PC-3 (cell line): ENCODE results near the gene HYAL2. TPM values are rescaled to one million over a fixed set of nuclear protein-coding genes. Genes with fewer than 3 reads are reported as not detected.

Experiments used
- ATAC-seq: fragments of 200-7000 bp; cut with Tn5 transposase; 2 replicates; pipeline ENCODE4 v1.9.1; 2020; ENCODE audit warnings: mild to moderate bottlenecking, moderate library complexity
- BruUV-seq: library from RNA; stranded (reverse); fragments of 400-500 nt; replicated peaks from 2 replicates; lab custom pipeline; 2021; lab: Mats Ljungman, UMichigan
- CTCF ChIA-PET: fragments of 300-600 bp; sonication (Branson Sonifier 250); formaldehyde crosslinking; loops from one replicate; lab custom pipeline; 2022; ENCODE audit warnings: antibody characterized with exemption; lab: Charles Lee
- POLR2A ChIA-PET: fragments of 300-600 bp; sonication (Branson Sonifier 250); formaldehyde crosslinking; loops from one replicate; lab custom pipeline; 2022; ENCODE audit warnings: antibody characterized with exemption; ENCODE audit not compliant: unreplicated experiment; lab: Charles Lee
- DNase-seq: peaks from one replicate; pipeline ENCODE4 v3.0.0-alpha.2; 2015
- H2AFZ ChIP-seq: fragments of 300-600 bp; sonication (generic); 2 replicates; pipeline ENCODE4 v1.6.0; 2016; ENCODE audit warnings: antibody characterized with exemption, low read length
- H3F3A ChIP-seq: fragments of 300-600 bp; sonication (generic); one replicate; pipeline ENCODE4 v1.6.0; 2017; ENCODE audit warnings: antibody characterized with exemption, low read length, control low read depth, mild to moderate bottlenecking; ENCODE audit not compliant: unreplicated experiment
- H3K27ac ChIP-seq: fragments of 300-600 bp; sonication (generic); 2 replicates; pipeline ENCODE4 v1.5.1; 2016; ENCODE audit warnings: mild to moderate bottlenecking, low read length
- H3K27me3 ChIP-seq: fragments of 300-600 bp; sonication (generic); 2 replicates; pipeline ENCODE4 v1.6.1; 2016; ENCODE audit warnings: low read length, mixed read lengths
- H3K36me3 ChIP-seq: fragments of 300-600 bp; sonication (generic); 2 replicates; pipeline ENCODE4 v1.6.1; 2016; ENCODE audit warnings: low read depth, mixed run types, low read length, mixed read lengths
- H3K4me1 ChIP-seq: fragments of 300-600 bp; sonication (generic); 2 replicates; pipeline ENCODE4 v1.5.1; 2016; ENCODE audit warnings: low read length; ENCODE audit not compliant: insufficient read depth
- H3K4me2 ChIP-seq: fragments of 300-600 bp; sonication (generic); 2 replicates; pipeline ENCODE4 v1.6.0; 2016; ENCODE audit warnings: low read length
- H3K4me3 ChIP-seq: fragments of 300-600 bp; sonication (generic); 2 replicates; pipeline ENCODE4 v1.5.1; 2016; ENCODE audit warnings: mild to moderate bottlenecking, low read length, mixed read lengths
- H3K79me2 ChIP-seq: fragments of 300-600 bp; sonication (generic); 2 replicates; pipeline ENCODE4 v1.6.1; 2017; ENCODE audit warnings: low read length, mixed read lengths
- H3K9ac ChIP-seq: fragments of 300-600 bp; sonication (generic); 2 replicates; pipeline ENCODE4 v1.6.0; 2016; ENCODE audit warnings: mild to moderate bottlenecking, low read length
- H3K9me2 ChIP-seq: fragments of 300-600 bp; sonication (generic); replicated peaks from 2 replicates; pipeline ENCODE4 v1.6.1; 2016; ENCODE audit warnings: mixed run types, low read length, mixed read lengths
- H3K9me3 ChIP-seq: fragments of 300-600 bp; sonication (generic); 2 replicates; pipeline ENCODE4 v1.6.1; 2016; ENCODE audit warnings: low read length, mixed read lengths
- H4K20me1 ChIP-seq: fragments of 300-600 bp; sonication (generic); 2 replicates; pipeline ENCODE4 v1.6.1; 2016; ENCODE audit warnings: low read length, mixed read lengths
- CTCF ChIP-seq: fragments of 300-600 bp; sonication (generic); conservative IDR thresholded peaks from 2 replicates; pipeline ENCODE4 v1.5.1; 2017; ENCODE audit warnings: antibody characterized with exemption, low read depth, mild to moderate bottlenecking, low read length
- EZH2 ChIP-seq: fragments of 300-600 bp; sonication (generic); IDR thresholded peaks from one replicate; pipeline ENCODE4 v1.6.1; 2017; ENCODE audit warnings: antibody characterized with exemption, mild to moderate bottlenecking, low read length; ENCODE audit not compliant: unreplicated experiment
- EZH2phosphoT487 ChIP-seq: fragments of 300-600 bp; sonication (generic); IDR thresholded peaks from 2 replicates; pipeline ENCODE4 v1.6.1; 2018; ENCODE audit warnings: mild to moderate bottlenecking, antibody characterized with exemption, low read length, borderline replicate concordance
- intact Hi-C: fragments of 100-400 bp; cut with micrococcal nuclease; formaldehyde crosslinking; loops from 2 replicates; pipeline ENCODE4 v1.9.0; 2023
- total RNA-seq: library from RNA; depleted of rRNA; stranded (reverse); fragments of >200 nt; gene quantifications from 2 replicates; pipeline ENCODE4 v1.2.3, GENCODE V29; 2014; rRNA removed

The HYAL2 gene
- total RNA-seq, 1 experiment from 2014 or later = 97.8 TPM

GRCh38 chr3:50268703-50269451 lies 53.7 kb downstream of the HYAL2 start, which contains the start of gene SEMA3B:
Gene SEMA3B (plus strand): TSS chr3:50269147. CDS start chr3:50269241, 94 bp downstream.
- CTCF ChIA-PET = interaction anchor here (0.6 to 1.0 kb wide), 3 partner anchors 9 to 33 kb away, joined by 3 to 8 read pairs (median 4); partner anchors contain the start of gene GNAI2
- Histone ChIP-seq H3K4me1 (peaks cover 63% of the 10 kb centered on the region), H3F3A (no peaks in the 10 kb centered on the region), H3K4me2 (peak within 1 kb of the TSS; percentile 83), H3K36me3 (no peaks in the 10 kb centered on the region), H3K79me2 (0 out of 2 replicates have a peak, but pooled peaks cover 3% of the 10 kb centered on the region), H3K9ac (peak within 1 kb of the TSS; percentile 60), H2AFZ (peak within 1 kb of the TSS; percentile 13; the same call in 1 of the 2 replicates), H3K27me3 (no peaks in the 10 kb centered on the region), H3K9me3 (no peaks in the 10 kb centered on the region), H3K4me3 (peak within 1 kb of the TSS; percentile 55), H3K27ac (peak within 1 kb of the TSS; percentile 75), H3K9me2 (no peaks in the 10 kb centered on the region), H4K20me1 (no peaks in the 10 kb centered on the region)
- DNase-seq = peak; percentile 91
- peak; percentile 63 for ATAC-seq
- TF ChIP-seq EZH2 (no peak), CTCF (no peak), EZH2phosphoT487 (no peak)
- intact Hi-C loops = loop anchor here (1.0 kb wide), 1 partner anchor 9 kb away; no protein-coding TSS in a partner anchor
- POLR2A ChIA-PET = no interaction called here
- no TSS peak for BruUV-seq

GRCh38 chr3:50268276-50268675 lies 54.3 kb downstream of the HYAL2 start:
- H2AFZ ChIP-seq = no peak overlapping the region
- H3K27ac ChIP-seq = peak overlapping the region; percentile 53
- DNase-seq = no peak
- H3K27me3 ChIP-seq = no peaks in the 10 kb centered on the region
- CTCF ChIA-PET = no interaction called here
- no peak overlapping the region for H3K9ac ChIP-seq
- H3K79me2 ChIP-seq = 0 out of 2 replicates have a peak, but pooled peaks cover 3% of the 10 kb centered on the region
- H3K4me3 ChIP-seq = no peak overlapping the region
- no peaks in the 10 kb centered on the region for H3K36me3 ChIP-seq
- peaks cover 62% of the 10 kb centered on the region for H3K4me1 ChIP-seq
- peak overlapping the region; percentile 83; the same call in 1 of the 2 replicates for H3K4me2 ChIP-seq
- H4K20me1 ChIP-seq = no peaks in the 10 kb centered on the region
- no TSS peak for BruUV-seq
- POLR2A ChIA-PET = no interaction called here
- no peaks in the 10 kb centered on the region for H3K9me3 ChIP-seq
- H3F3A ChIP-seq = no peaks in the 10 kb centered on the region
- H3K9me2 ChIP-seq = no peaks in the 10 kb centered on the region
- no peak for TF ChIP-seq EZH2phosphoT487
- no peak for TF ChIP-seq EZH2
- no peak for TF ChIP-seq CTCF
- intact Hi-C loops = loop anchor here (1.0 kb wide), 1 partner anchor 8 kb away; no protein-coding TSS in a partner anchor
- ATAC-seq = no peak

Other genes with a start within 250 kb of the HYAL2 start
- 105 and 128 TPM in 2 replicates for gene RBM5, start 233.8 kb downstream of the HYAL2 start, total RNA-seq
- gene SEMA3F, start 167.4 kb downstream of the HYAL2 start, total RNA-seq = 47.3 and 50.5 TPM in 2 replicates
- gene GNAT1, start 131.1 kb downstream of the HYAL2 start, total RNA-seq = 0.22 TPM in 1 of 2 replicates, not detected in the other
- gene SLC38A3, start 117.5 kb downstream of the HYAL2 start, total RNA-seq = 0.17 and 3.3 TPM in 2 replicates
- gene GNAI2, start 86.5 kb downstream of the HYAL2 start, total RNA-seq = 221 and 254 TPM in 2 replicates
- gene SEMA3B, start 53.6 kb downstream of the HYAL2 start, total RNA-seq = 40.1 and 63.9 TPM in 2 replicates
- not detected in 2 replicates for gene LSMEM2, start 43.7 kb downstream of the HYAL2 start, total RNA-seq
- gene IFRD2, start 30.3 kb downstream of the HYAL2 start, total RNA-seq = 223 and 300 TPM in 2 replicates
- 13.2 and 20.8 TPM in 2 replicates for gene HYAL3, start 23.3 kb downstream of the HYAL2 start, total RNA-seq
- gene NAA80, start 23.3 kb downstream of the HYAL2 start, total RNA-seq = 8.7 and 16.6 TPM in 2 replicates
- gene HYAL1, start 19.2 kb downstream of the HYAL2 start, total RNA-seq = 0.23 and 1.3 TPM in 2 replicates
- 143 and 156 TPM in 2 replicates for gene TUSC2, start 5.5 kb upstream of the HYAL2 start, total RNA-seq
- 20.0 and 21.4 TPM in 2 replicates for gene RASSF1, start 18.1 kb upstream of the HYAL2 start, total RNA-seq
- 1.6 and 3.9 TPM in 2 replicates for gene ZMYND10, start 23.0 kb upstream of the HYAL2 start, total RNA-seq
- gene NPRL2, start 28.0 kb upstream of the HYAL2 start, total RNA-seq = 40.9 and 56.9 TPM in 2 replicates
- 37.1 and 44.3 TPM in 2 replicates for gene CYB561D2, start 28.1 kb upstream of the HYAL2 start, total RNA-seq
- 54.9 and 56.6 TPM in 2 replicates for gene TMEM115, start 36.8 kb upstream of the HYAL2 start, total RNA-seq
- 0.17 and 0.44 TPM in 2 replicates for gene CACNA2D2, start 180.9 kb upstream of the HYAL2 start, total RNA-seq
- 31.2 and 33.9 TPM in 2 replicates for gene C3orf18, start 245.0 kb upstream of the HYAL2 start, total RNA-seq
- 20.3 and 22.2 TPM in 2 replicates for gene HEMK1, start 246.8 kb upstream of the HYAL2 start, total RNA-seq